GM03348 (cell line): ENCODE results near the gene RAB11FIP2.
A peak's percentile ranks its signal among the peaks of the same experiment; 100 is the strongest.

ENCODE experiments used
- DNase-seq: peaks from one replicate; pipeline ENCODE4 v3.0.0; 2012; ENCODE audit warnings: low spot score

RAB11FIP2 gene

GRCh38 chr10:117980755-117981702 lies 65.7 kb downstream of the RAB11FIP2 start:
- no peak for DNase-seq

DNA sequence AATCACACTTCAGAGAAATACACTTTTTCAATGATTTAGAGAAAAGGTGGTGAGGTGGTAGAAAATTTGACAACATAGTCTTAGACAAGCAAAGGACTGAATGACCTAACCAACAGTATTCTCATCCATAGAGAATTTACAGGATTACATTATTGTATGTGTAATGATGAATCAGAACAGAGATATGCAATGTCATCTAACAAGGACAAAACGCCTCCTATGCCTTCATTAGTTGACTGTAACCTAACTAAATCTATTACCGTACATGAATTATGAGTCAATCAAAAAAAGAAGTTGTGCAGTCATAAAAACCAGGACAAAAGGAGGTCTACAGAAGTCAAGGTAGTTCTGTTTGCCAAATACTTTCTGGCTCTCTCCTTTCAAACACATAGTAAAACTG lies 66.5 kb downstream of the RAB11FIP2 start:
- peak; percentile 70 for DNase-seq

DNA sequence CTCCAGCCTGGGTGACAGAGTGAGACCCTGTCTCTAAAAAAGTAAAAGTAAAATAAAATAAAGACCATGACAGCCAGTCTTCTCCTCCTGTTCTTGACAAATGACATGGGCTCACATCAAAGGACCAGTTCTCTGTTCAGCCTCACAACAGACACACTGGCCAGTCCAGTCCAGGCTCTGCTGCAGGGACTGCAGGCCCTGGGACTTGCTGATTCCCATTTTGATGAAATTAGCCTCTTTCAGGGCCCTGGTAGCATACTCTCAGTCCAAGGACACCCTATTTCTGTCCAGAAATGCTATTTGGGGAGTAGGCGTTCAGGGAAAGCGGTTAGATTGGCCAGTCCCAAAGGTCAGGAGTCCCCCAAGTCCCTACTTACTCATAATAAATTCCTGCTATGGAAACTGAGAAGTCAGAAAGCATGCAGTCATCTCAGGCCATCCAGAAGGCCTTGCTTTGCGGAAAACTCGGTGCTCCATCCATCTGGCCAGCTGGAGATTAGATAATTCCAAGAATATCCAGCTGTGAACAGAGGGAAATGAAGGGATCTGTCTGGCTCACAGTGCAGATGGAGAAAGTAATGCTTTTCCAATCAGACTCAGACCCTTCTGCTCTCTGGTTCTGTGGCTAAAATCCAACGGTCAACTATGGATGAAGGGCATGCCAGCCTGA lies 74.4 kb downstream of the RAB11FIP2 start:
- no peak for DNase-seq

- no peak for DNase-seq
Observed at GRCh38 chr10:117970962-117971361, 75.8 kb downstream of the RAB11FIP2 start.

DNA sequence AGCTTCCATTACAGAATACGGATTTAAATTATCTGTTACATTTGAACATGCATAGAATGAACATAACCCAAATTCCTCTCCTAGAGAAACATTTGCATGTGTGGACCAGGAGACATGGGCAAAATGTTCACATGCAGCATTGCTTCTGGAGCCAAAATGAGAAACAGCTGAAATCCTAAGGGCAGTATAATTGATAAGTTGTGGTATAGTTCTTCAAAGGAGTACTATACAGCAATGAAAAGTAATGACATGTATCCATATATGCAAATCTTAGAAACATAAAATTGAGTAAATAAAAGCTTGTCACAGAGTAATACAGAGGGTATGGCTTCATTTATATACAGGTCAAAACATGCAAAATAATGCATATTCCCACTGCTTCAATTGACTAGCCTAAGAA lies 77.1 kb downstream of the RAB11FIP2 start:
- no peak for DNase-seq

DNA sequence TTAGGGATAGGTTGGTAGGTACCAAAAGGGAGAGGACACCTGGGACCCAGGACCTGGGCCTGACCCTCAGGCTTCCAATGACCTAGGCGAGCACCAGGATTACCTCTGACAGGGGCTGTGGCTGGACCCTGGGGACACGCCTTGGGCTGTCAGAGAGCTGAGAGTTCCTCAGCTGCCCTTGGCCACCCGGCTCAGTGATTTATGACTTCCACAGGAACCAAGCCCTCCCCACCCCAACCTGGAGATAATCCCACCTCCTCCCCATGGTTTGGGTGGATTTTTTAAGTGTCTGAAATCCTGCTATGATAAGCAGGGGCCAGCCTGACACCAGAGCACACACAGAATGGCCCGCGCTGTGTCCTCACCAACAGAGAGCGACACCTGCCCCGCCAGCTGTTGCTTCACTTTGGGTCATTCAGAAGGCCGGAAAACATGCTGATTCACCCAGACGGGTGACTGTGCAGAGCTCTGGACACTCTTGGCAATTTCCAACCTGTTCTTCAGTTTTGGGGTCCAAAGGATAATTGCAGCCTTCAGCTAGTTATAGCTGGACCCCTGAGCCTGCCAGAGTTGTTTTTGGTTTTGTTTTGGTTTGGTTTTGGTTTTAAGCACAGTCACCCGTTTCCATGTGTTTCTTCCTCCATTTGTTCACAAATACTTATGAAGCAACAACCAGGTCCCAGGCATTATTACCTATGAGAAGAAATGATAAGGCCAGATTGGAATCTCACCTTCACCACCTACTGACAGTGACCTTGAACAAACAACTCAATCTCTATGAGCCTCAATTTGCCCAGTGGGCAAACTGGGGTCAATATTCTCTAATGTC lies 78.2 kb downstream of the RAB11FIP2 start:
- no peak for DNase-seq

GRCh38 chr10:117967149-117967650 lies 79.5 kb downstream of the RAB11FIP2 start:
- no peak for DNase-seq

DNA sequence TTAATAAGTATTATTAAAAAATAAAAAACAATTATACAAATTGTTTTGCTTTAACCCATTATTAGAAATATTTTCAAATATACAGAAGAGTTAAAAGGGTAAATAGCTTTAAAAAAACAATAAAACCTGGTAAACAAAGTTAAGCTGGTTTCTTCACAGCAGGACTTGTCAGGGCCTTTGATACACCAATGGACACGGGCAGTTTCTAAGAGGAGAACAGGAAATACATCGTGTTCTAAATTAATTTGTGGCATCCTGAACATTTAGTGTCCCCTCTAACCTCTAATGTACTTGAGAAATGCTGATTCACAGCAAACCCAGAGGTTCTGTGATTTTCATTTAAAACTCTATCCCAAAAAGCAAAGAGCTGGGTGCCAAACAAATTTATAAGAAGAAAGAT lies 80.8 kb downstream of the RAB11FIP2 start:
- no peak for DNase-seq

GRCh38 chr10:117964536-117964935 lies 82.2 kb downstream of the RAB11FIP2 start:
- DNase-seq: no peak

GRCh38 chr10:117960345-117960935 lies 86.3 kb downstream of the RAB11FIP2 start:
- no peak for DNase-seq

GRCh38 chr10:117956972-117957371 lies 89.8 kb downstream of the RAB11FIP2 start:
- DNase-seq: no peak

GRCh38 chr10:117955176-117955575 lies 91.6 kb downstream of the RAB11FIP2 start:
- peak; percentile 35 for DNase-seq
